Caco-2 (cell line): ENCODE measurements around the gene COPB1. TPM values are rescaled to one million over a fixed set of nuclear protein-coding genes. Genes with fewer than 3 reads are reported as not detected.

ENCODE experiments used
- BruUV-seq: library from RNA; stranded (reverse); fragments of 400-500 nt; replicated peaks from 2 replicates; lab custom pipeline; 2021; lab: Mats Ljungman, UMichigan
- CTCF ChIA-PET: fragments of 300-600 bp; sonication (Branson Sonifier 250); formaldehyde crosslinking; loops from one replicate; lab custom pipeline; 2022; ENCODE audit warnings: antibody characterized with exemption; lab: Charles Lee
- POLR2A ChIA-PET: fragments of 300-600 bp; sonication (Branson Sonifier 250); formaldehyde crosslinking; loops from one replicate; lab custom pipeline; 2022; ENCODE audit warnings: antibody characterized with exemption; lab: Charles Lee
- DNase-seq, 2 experiments: peaks; one replicate each; pipeline versions ENCODE4 v3.0.0 to v3.0.0-alpha.2; 2020 to 2022
- H3K27me3 ChIP-seq: replicated peaks from 2 replicates; pipeline ENCODE4 v1.6.0; 2011; ENCODE audit warnings: low read length; ENCODE audit not compliant: control insufficient read depth, insufficient read depth
- H3K36me3 ChIP-seq: 2 replicates; pipeline ENCODE4 v1.5.1; 2011; ENCODE audit warnings: low read length; ENCODE audit not compliant: control insufficient read depth, insufficient read depth
- H3K4me1 ChIP-seq: fragments of 250-450 bp; sonication (Bioruptor Pico); 2 replicates; pipeline ENCODE4 v1.5.1; 2020; ENCODE audit warnings: mild to moderate bottlenecking
- H3K4me3 ChIP-seq: 2 replicates; pipeline ENCODE4 v1.5.1; 2011; ENCODE audit warnings: low read depth, mild to moderate bottlenecking, control low read depth, low read length
- H3K9me3 ChIP-seq: fragments of 250-450 bp; sonication (Bioruptor Pico); 2 replicates; pipeline ENCODE4 v1.5.1; 2020; ENCODE audit warnings: mild to moderate bottlenecking, moderate library complexity
- H3K27ac Mint-ChIP-seq: one replicate; pipeline ENCODE4 v1.8.0; 2022; ENCODE audit warnings: mixed read lengths; ENCODE audit not compliant: unreplicated experiment
- H3K27me3 Mint-ChIP-seq: one replicate; pipeline ENCODE4 v1.8.0; 2022; ENCODE audit warnings: mixed read lengths; ENCODE audit not compliant: insufficient read depth, unreplicated experiment
- H3K36me3 Mint-ChIP-seq: one replicate; pipeline ENCODE4 v1.8.0; 2022; ENCODE audit warnings: mild to moderate bottlenecking, mixed read lengths; ENCODE audit not compliant: insufficient read depth, unreplicated experiment
- H3K4me1 Mint-ChIP-seq: one replicate; pipeline ENCODE4 v1.8.0; 2022; ENCODE audit warnings: low read depth, mixed read lengths; ENCODE audit not compliant: unreplicated experiment
- H3K4me3 Mint-ChIP-seq: one replicate; pipeline ENCODE4 v1.8.0; 2022; ENCODE audit warnings: mild to moderate bottlenecking, moderate library complexity, mixed read lengths; ENCODE audit not compliant: unreplicated experiment
- H3K9me3 Mint-ChIP-seq: one replicate; pipeline ENCODE4 v1.8.0; 2022; ENCODE audit warnings: mixed read lengths; ENCODE audit not compliant: unreplicated experiment
- CTCF ChIP-seq, 2 experiments: fragments of 200-600 bp in 1 of 2; IDR thresholded peaks; 1 replicate in 1 of 2; 2 replicates in 1 of 2; pipeline versions ENCODE4 v1.5.1 to v1.8.0; 2011 to 2022; ENCODE audit warnings: antibody characterized with exemption in 1 of 2, control low read depth in 1 of 2, inconsistent platforms in 1 of 2, low read depth in 1 of 2, low read length in 1 of 2, mild to moderate bottlenecking in 1 of 2, moderate library complexity in 1 of 2; ENCODE audit not compliant: insufficient read depth in 1 of 2, severe bottlenecking in 1 of 2, unreplicated experiment in 1 of 2
- intact Hi-C: fragments of 100-400 bp; cut with micrococcal nuclease; formaldehyde crosslinking; loops from one replicate; pipeline ENCODE4 v1.10.0; 2022; ENCODE audit not compliant: unreplicated experiment
- total RNA-seq: library from RNA; stranded (reverse); gene quantifications from 2 replicates; pipeline ENCODE4 v1.2.3, GENCODE V29; 2022

Gene COPB1
- total RNA-seq, 1 experiment from 2014 or later, result 125 TPM

- Mint-ChIP-seq H3K27me3 (no peaks in the 10 kb centered on the region), H3K4me3 (no peak overlapping the region), H3K27ac (no peak overlapping the region), H3K4me1 (no peaks in the 10 kb centered on the region), H3K36me3 (no peaks in the 10 kb centered on the region), H3K9me3 (no peaks in the 10 kb centered on the region)
- Histone ChIP-seq H3K9me3 (no peaks in the 10 kb centered on the region), H3K36me3 (no peaks in the 10 kb centered on the region), H3K4me3 (no peak overlapping the region), H3K27me3 (no peaks in the 10 kb centered on the region), H3K4me1 (peaks cover 19% of the 10 kb centered on the region)
- no peak for TF ChIP-seq CTCF (IDR thresholded peaks at IDR 0.05; ENCODE audit: insufficient read depth in 1 of 2, low read depth in 1 of 2, low read length in 1 of 2, severe bottlenecking in 1 of 2, unreplicated experiment in 1 of 2)
- no TSS peak for BruUV-seq
- ChIA-PET CTCF (no interaction called here), POLR2A (no interaction called here)
- DNase-seq, result no peak
- intact Hi-C loops, result no loop called here
Measured at GRCh38 chr11:14424096-14424495, 75.5 kb downstream of the COPB1 start.

DNA sequence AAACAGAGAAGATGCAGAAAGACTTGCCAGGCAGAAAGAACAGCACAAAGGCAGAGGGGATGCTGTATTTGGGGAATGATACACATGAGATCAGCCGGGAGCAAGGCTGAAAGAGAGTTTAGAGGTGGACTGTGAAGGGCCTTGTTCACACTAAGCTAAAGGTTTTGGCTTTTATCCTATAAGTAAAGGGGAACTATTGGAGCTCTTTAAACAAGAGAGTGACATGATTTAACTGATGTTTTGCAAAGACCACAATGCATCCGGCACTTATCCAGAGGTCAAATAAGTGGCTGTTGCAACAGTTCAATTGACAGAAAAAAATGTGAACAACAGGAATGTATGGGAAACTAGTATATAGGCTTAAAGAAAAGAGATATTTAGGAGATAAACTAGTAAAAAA, 76.0 kb downstream of the COPB1 start:
- no peaks in the 10 kb centered on the region for H3K27me3 Mint-ChIP-seq
- Histone ChIP-seq H3K27me3 (no peaks in the 10 kb centered on the region), H3K36me3 (no peaks in the 10 kb centered on the region), H3K4me3 (no peak overlapping the region), H3K9me3 (no peaks in the 10 kb centered on the region), H3K4me1 (peaks cover 19% of the 10 kb centered on the region)
- no TSS peak for BruUV-seq
- no peak for DNase-seq
- H3K4me1 Mint-ChIP-seq, result no peaks in the 10 kb centered on the region
- ChIA-PET POLR2A (no interaction called here), CTCF (no interaction called here)
- no peak overlapping the region for H3K27ac Mint-ChIP-seq
- no peak for TF ChIP-seq CTCF (IDR thresholded peaks at IDR 0.05; ENCODE audit: insufficient read depth in 1 of 2, low read depth in 1 of 2, low read length in 1 of 2, severe bottlenecking in 1 of 2, unreplicated experiment in 1 of 2)
- intact Hi-C loops, result no loop called here
- no peaks in the 10 kb centered on the region for H3K9me3 Mint-ChIP-seq
- H3K4me3 Mint-ChIP-seq, result no peak overlapping the region
- H3K36me3 Mint-ChIP-seq, result no peaks in the 10 kb centered on the region

DNA sequence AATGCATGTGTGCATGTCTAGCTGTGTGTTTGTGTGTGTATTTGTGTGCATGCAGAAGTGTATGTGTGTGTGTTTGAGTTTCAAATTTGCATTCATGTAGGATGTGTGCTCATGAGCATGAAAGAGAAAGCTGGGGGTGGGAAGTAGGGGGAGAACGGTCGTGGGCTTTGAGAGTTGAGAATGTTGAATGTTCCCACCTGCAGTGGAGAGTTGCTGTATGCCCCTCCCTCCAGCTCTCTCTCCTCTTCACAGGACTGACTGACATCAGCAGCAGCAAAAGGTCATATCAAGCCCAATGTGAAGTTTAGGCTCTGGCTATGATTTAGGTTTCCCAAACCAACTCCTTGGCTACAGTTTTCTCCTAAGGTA, 76.8 kb downstream of the COPB1 start:
- no peak overlapping the region for H3K4me3 ChIP-seq
- intact Hi-C loops, result no loop called here
- H3K36me3 ChIP-seq, result no peaks in the 10 kb centered on the region
- H3K27me3 ChIP-seq, result no peaks in the 10 kb centered on the region
- CTCF ChIA-PET, result interaction anchor here (1.0 kb wide), 1 partner anchor 122 kb away, joined by 4 read pairs; no protein-coding TSS in a partner anchor
- no peaks in the 10 kb centered on the region for H3K4me1 Mint-ChIP-seq
- H3K27me3 Mint-ChIP-seq, result no peaks in the 10 kb centered on the region
- H3K9me3 Mint-ChIP-seq, result no peaks in the 10 kb centered on the region
- H3K4me1 ChIP-seq, result peaks cover 19% of the 10 kb centered on the region
- POLR2A ChIA-PET, result no interaction called here
- no peak for DNase-seq
- H3K4me3 Mint-ChIP-seq, result no peak overlapping the region
- no peaks in the 10 kb centered on the region for H3K9me3 ChIP-seq
- no peak overlapping the region for H3K27ac Mint-ChIP-seq
- BruUV-seq, result no TSS peak
- no peaks in the 10 kb centered on the region for H3K36me3 Mint-ChIP-seq
- TF ChIP-seq CTCF (IDR thresholded peaks at IDR 0.05; ENCODE audit: insufficient read depth in 1 of 2, low read depth in 1 of 2, low read length in 1 of 2, severe bottlenecking in 1 of 2, unreplicated experiment in 1 of 2), result no peak
